ENCODE measurements around the gene UTS2R.
"Not testable (repeated sequence)": the region's sequence is repeated elsewhere in the genome, so short reads cannot be mapped to it uniquely, and the experiment has no call there.

UTS2R gene

GRCh38 chr17:82354804-82355308, 16.7 kb upstream of the UTS2R start:
- no peak for DNase-seq (ENCODE audit: low read depth)

GRCh38 chr17:82355770-82356427, 15.7 kb upstream of the UTS2R start:
- no peak for DNase-seq (ENCODE audit: low read depth)

- DNase-seq (ENCODE audit: low read depth): no peak
Observed at GRCh38 chr17:82356845-82357355, 14.7 kb upstream of the UTS2R start.

GRCh38 chr17:82357394-82357793, 14.2 kb upstream of the UTS2R start:
- DNase-seq (ENCODE audit: low read depth): no peak

- no peak for DNase-seq (ENCODE audit: low read depth)
Observed at GRCh38 chr17:82358465-82359350, 12.9 kb upstream of the UTS2R start, which contains the start of gene TEX19. Gene TEX19 (plus strand): TSS chr17:82359247. CDS start chr17:82362151, 2,904 bp downstream.

- DNase-seq (ENCODE audit: low read depth): not testable (repeated sequence)
Observed at GRCh38 chr17:82359451-82360074, 12.0 kb upstream of the UTS2R start.

- no peak for DNase-seq (ENCODE audit: low read depth)
Observed at GRCh38 chr17:82361885-82362633, 9.5 kb upstream of the UTS2R start.

- no peak for DNase-seq (ENCODE audit: low read depth)
Observed at GRCh38 chr17:82365606-82366295, 5.8 kb upstream of the UTS2R start.

GRCh38 chr17:82366749-82367148, 4.8 kb upstream of the UTS2R start:
- DNase-seq (ENCODE audit: low read depth): no peak

- DNase-seq (ENCODE audit: low read depth): no peak
Observed at GRCh38 chr17:82367724-82368524, 3.6 kb upstream of the UTS2R start.

- DNase-seq (ENCODE audit: low read depth): no peak
Observed at GRCh38 chr17:82369211-82369610, 2.4 kb upstream of the UTS2R start.

- no peak for DNase-seq (ENCODE audit: low read depth)
Observed at GRCh38 chr17:82370471-82371332, 863 bp upstream of the UTS2R start.

GRCh38 chr17:82372249-82373071, 895 bp downstream of the UTS2R start:
- no peak for DNase-seq (ENCODE audit: low read depth)

GRCh38 chr17:82373072-82373452, 1.5 kb downstream of the UTS2R start:
- not testable (repeated sequence) for DNase-seq (ENCODE audit: low read depth)

GRCh38 chr17:82373731-82374625, 2.4 kb downstream of the UTS2R start:
- DNase-seq (ENCODE audit: low read depth): no peak

- no peak for DNase-seq (ENCODE audit: low read depth)
Observed at GRCh38 chr17:82374626-82375331, 3.2 kb downstream of the UTS2R start.
